K562 (cell line): ENCODE results near the gene RBM22.

ENCODE experiments used
- CTCF ChIP-seq, 3 experiments: IDR thresholded peaks in 2 of 3; conservative IDR thresholded peaks in 1 of 3; 2 replicates each; pipeline ENCODE4 v1.5.1; 2011 to 2012; ENCODE audit warnings: low read length in 3 of 3, mild to moderate bottlenecking in 3 of 3, control low read depth in 2 of 3, improper control_type of control experiment in 1 of 3, inconsistent platforms in 1 of 3, low read depth in 1 of 3, mixed read lengths in 1 of 3, moderate library complexity in 1 of 3; ENCODE audit not compliant: insufficient read depth in 2 of 3
- HMGXB4 ChIP-seq: sonication (generic); formaldehyde crosslinking; IDR thresholded peaks from 2 replicates; pipeline ENCODE4 v1.8.1; 2023; ENCODE audit warnings: mild to moderate bottlenecking, missing genetic modification reagents
- SREBF1 ChIP-seq: fragments of 150-350 bp; IDR thresholded peaks from 2 replicates; pipeline ENCODE4 v1.6.1; 2014; ENCODE audit warnings: antibody characterized with exemption, low read depth, low read length, borderline replicate concordance
- ZNF707 ChIP-seq: fragments of 250-450 bp; sonication (Bioruptor Pico); conservative IDR thresholded peaks from 2 replicates; pipeline ENCODE4 v1.8.0; 2022; ENCODE audit warnings: inconsistent platforms, mild to moderate bottlenecking, moderate library complexity

GRCh38 chr5:150662731-150663516 is 37.9 kb downstream of the RBM22 start:
- no peak for TF ChIP-seq HMGXB4 (CRISPR knock-in tag)
- TF ChIP-seq ZNF707 (CRISPR knock-in tag), result no peak
- no peak for TF ChIP-seq CTCF (IDR thresholded peaks at IDR 0.05 in 2 of 3, conservative IDR thresholded peaks at IDR 0.05 in 1 of 3; ENCODE audit: insufficient read depth in 2 of 3, low read depth in 1 of 3, low read length in 3 of 3)
- TF ChIP-seq SREBF1, result no peak
